CD14-positive monocyte (primary cell): ENCODE data around the gene MYH16. TPM values are rescaled to one million over a fixed set of nuclear protein-coding genes. Genes with fewer than 3 reads are reported as not detected.

Source experiments
- DNase-seq, 3 donors: peaks; one replicate each; pipeline ENCODE4 v3.0.0-alpha.2; 2011 to 2022
- H2AFZ ChIP-seq: 2 replicates; pipeline ENCODE4 v1.6.0; 2012; ENCODE audit warnings: mild to moderate bottlenecking, low read depth, low read length, inconsistent platforms; ENCODE audit not compliant: insufficient read depth, poor library complexity, severe bottlenecking
- H3K27ac ChIP-seq, 2 donors: 1 replicate in 1 of 2; 2 replicates in 1 of 2; pipeline ENCODE4 v1.5.1; 2012 to 2013; ENCODE audit warnings: low read length in 2 of 2, control low read depth in 1 of 2, inconsistent platforms in 1 of 2, low read depth in 1 of 2, mild to moderate bottlenecking in 1 of 2
- H3K27me3 ChIP-seq, 2 donors: one replicate each; pipeline versions ENCODE4 v1.6.0 to v1.6.1; 2011 to 2013; ENCODE audit warnings: low read length in 2 of 2; ENCODE audit not compliant: control insufficient read depth in 2 of 2, insufficient read depth in 2 of 2
- H3K36me3 ChIP-seq, 2 donors: replicated peaks in 1 of 2; 1 replicate in 1 of 2; 2 replicates in 1 of 2; pipeline versions ENCODE4 v1.5.1 to v1.6.1; 2012 to 2013; ENCODE audit warnings: low read length in 2 of 2, control low read depth in 1 of 2, inconsistent platforms in 1 of 2, mild to moderate bottlenecking in 1 of 2; ENCODE audit not compliant: insufficient read depth in 2 of 2, control insufficient read depth in 1 of 2
- H3K4me1 ChIP-seq, 2 donors: 1 replicate in 1 of 2; 2 replicates in 1 of 2; pipeline versions ENCODE4 v1.5.1 to v1.6.1; 2012 to 2013; ENCODE audit warnings: low read length in 2 of 2, control low read depth in 1 of 2, inconsistent platforms in 1 of 2, mild to moderate bottlenecking in 1 of 2, moderate library complexity in 1 of 2; ENCODE audit not compliant: insufficient read depth in 2 of 2, control insufficient read depth in 1 of 2
- H3K4me2 ChIP-seq: replicated peaks from 2 replicates; pipeline ENCODE3; 2012; ENCODE audit warnings: low read length, moderate library complexity, mild to moderate bottlenecking; ENCODE audit not compliant: poor library complexity, severe bottlenecking; ENCODE audit errors: extremely low read depth
- H3K4me3 ChIP-seq, 3 experiments: fragments of 200-600 bp in 1 of 3; sonication (generic) in 1 of 3; replicated peaks in 1 of 3; 1 replicate in 2 of 3; 2 replicates in 1 of 3; pipeline ENCODE4 v1.5.1; 2011 to 2013; ENCODE audit warnings: low read length in 3 of 3, mild to moderate bottlenecking in 3 of 3, control low read depth in 2 of 3, low read depth in 2 of 3, inconsistent platforms in 1 of 3, moderate library complexity in 1 of 3
- H3K79me2 ChIP-seq: 2 replicates; pipeline ENCODE4 v1.6.0; 2012; ENCODE audit warnings: mild to moderate bottlenecking, control low read depth, inconsistent platforms, low read length, moderate library complexity; ENCODE audit not compliant: insufficient read depth
- H3K9ac ChIP-seq: 2 replicates; pipeline ENCODE4 v1.6.0; 2017; ENCODE audit warnings: low read length, mild to moderate bottlenecking; ENCODE audit not compliant: insufficient read depth, poor library complexity, severe bottlenecking
- H3K9me3 ChIP-seq, 2 donors: replicated peaks in 1 of 2; 1 replicate in 1 of 2; 2 replicates in 1 of 2; pipeline versions ENCODE4 v1.5.1 to v1.6.1; 2012 to 2013; ENCODE audit warnings: low read length in 2 of 2, control low read depth in 1 of 2; ENCODE audit not compliant: control insufficient read depth in 1 of 2, insufficient read depth in 1 of 2
- H4K20me1 ChIP-seq: 2 replicates; pipeline ENCODE4 v1.6.0; 2012; ENCODE audit warnings: mild to moderate bottlenecking, low read length, control low read depth, moderate library complexity; ENCODE audit not compliant: insufficient read depth
- H3K27ac Mint-ChIP-seq, 7 donors: one replicate each; pipeline ENCODE4 v1.8.0; 2020; ENCODE audit warnings: mild to moderate bottlenecking in 7 of 7, mixed read lengths in 7 of 7, moderate library complexity in 6 of 7, inconsistent platforms in 2 of 7
- H3K27me3 Mint-ChIP-seq, 3 donors: one replicate each; pipeline ENCODE4 v1.8.0; 2021 to 2022; ENCODE audit warnings: low read depth in 3 of 3, mild to moderate bottlenecking in 3 of 3, mixed read lengths in 3 of 3, moderate library complexity in 3 of 3, inconsistent platforms in 1 of 3
- H3K36me3 Mint-ChIP-seq, 2 donors: one replicate each; pipeline ENCODE4 v1.8.0; 2020; ENCODE audit warnings: mixed read lengths in 2 of 2, inconsistent platforms in 1 of 2, mild to moderate bottlenecking in 1 of 2
- H3K4me1 Mint-ChIP-seq: one replicate; pipeline ENCODE4 v1.8.0; 2020; ENCODE audit warnings: mild to moderate bottlenecking, mixed read lengths
- H3K4me3 Mint-ChIP-seq, 2 donors: one replicate each; pipeline ENCODE4 v1.8.0; 2020; ENCODE audit warnings: mild to moderate bottlenecking in 2 of 2, mixed read lengths in 2 of 2, moderate library complexity in 1 of 2
- H3K9me3 Mint-ChIP-seq, 7 donors: one replicate each; pipeline ENCODE4 v1.8.0; 2020 to 2022; ENCODE audit warnings: mixed read lengths in 7 of 7, mild to moderate bottlenecking in 6 of 7, moderate library complexity in 6 of 7, inconsistent platforms in 2 of 7
- WGBS: methylation state at CpG from one replicate; pipeline ENCODE4 v1.1.5; 2013; ENCODE audit warnings: missing lambda C conversion rate; ENCODE audit not compliant: insufficient coverage; 5-methylcytosine and 5-hydroxymethylcytosine counted together
- intact Hi-C, 2 donors: fragments of 100-400 bp; cut with micrococcal nuclease; formaldehyde crosslinking; loops; one replicate each; pipeline versions ENCODE4 v1.15.0 to v1.15.1; 2023
- polyA plus RNA-seq, 3 donors: library from polyadenylated mRNA; depleted of rRNA in 1 of 3; unstranded in 2 of 3; stranded (reverse) in 1 of 3; fragments of 300-500 nt in 2 of 3; fragments of >200 nt in 1 of 3; fragmentation: Illumina TruSeq in 2 of 3; gene quantifications; 1 replicate in 2 of 3; 2 replicates in 1 of 3; pipeline ENCODE4 v1.2.3, GENCODE V29; 2012 to 2021
- TF ChIP-seq, protein P1 (sequence below): fragments of 200-600 bp; IDR thresholded peaks from one replicate; pipeline ENCODE4 v1.8.0; 2022; ENCODE audit warnings: antibody characterized with exemption, mild to moderate bottlenecking

The MYH16 gene
- polyA plus RNA-seq, 3 donors, result not detected

GRCh38 chr7:99290980-99291607 is 18.5 kb downstream of the MYH16 start:
- H2AFZ ChIP-seq, result no peak overlapping the region

GRCh38 chr7:99292127-99292526 is 19.5 kb downstream of the MYH16 start:
- Histone ChIP-seq H3K27ac (no peak overlapping the region), H3K36me3 (no peaks in the 10 kb centered on the region), H4K20me1 (no peaks in the 10 kb centered on the region), H2AFZ (no peak overlapping the region), H3K4me1 (no peaks in the 10 kb centered on the region), H3K9me3 (no peaks in the 10 kb centered on the region), H3K79me2 (no peaks in the 10 kb centered on the region), H3K9ac (no peak overlapping the region), H3K27me3 (no peaks in the 10 kb centered on the region), H3K4me3 (no peak overlapping the region), H3K4me2 (no peak overlapping the region)
- 94% methylated on average over 12 of the region's 14 CpGs for WGBS
- no peak for DNase-seq
- TF ChIP-seq, protein P1, sequence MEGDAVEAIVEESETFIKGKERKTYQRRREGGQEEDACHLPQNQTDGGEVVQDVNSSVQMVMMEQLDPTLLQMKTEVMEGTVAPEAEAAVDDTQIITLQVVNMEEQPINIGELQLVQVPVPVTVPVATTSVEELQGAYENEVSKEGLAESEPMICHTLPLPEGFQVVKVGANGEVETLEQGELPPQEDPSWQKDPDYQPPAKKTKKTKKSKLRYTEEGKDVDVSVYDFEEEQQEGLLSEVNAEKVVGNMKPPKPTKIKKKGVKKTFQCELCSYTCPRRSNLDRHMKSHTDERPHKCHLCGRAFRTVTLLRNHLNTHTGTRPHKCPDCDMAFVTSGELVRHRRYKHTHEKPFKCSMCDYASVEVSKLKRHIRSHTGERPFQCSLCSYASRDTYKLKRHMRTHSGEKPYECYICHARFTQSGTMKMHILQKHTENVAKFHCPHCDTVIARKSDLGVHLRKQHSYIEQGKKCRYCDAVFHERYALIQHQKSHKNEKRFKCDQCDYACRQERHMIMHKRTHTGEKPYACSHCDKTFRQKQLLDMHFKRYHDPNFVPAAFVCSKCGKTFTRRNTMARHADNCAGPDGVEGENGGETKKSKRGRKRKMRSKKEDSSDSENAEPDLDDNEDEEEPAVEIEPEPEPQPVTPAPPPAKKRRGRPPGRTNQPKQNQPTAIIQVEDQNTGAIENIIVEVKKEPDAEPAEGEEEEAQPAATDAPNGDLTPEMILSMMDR, result no peak
- intact Hi-C loops, result no loop called here
- H3K36me3 Mint-ChIP-seq, result no peaks in the 10 kb centered on the region
- H3K4me1 Mint-ChIP-seq, result peaks cover 3% of the 10 kb centered on the region
- no peak overlapping the region for H3K4me3 Mint-ChIP-seq
- H3K27ac Mint-ChIP-seq, result no peak overlapping the region
- H3K9me3 Mint-ChIP-seq, result no peaks in the 10 kb centered on the region
- H3K27me3 Mint-ChIP-seq, result peaks cover 0 to 3% (median 1%) of the 10 kb centered on the region in 3 donors

More at GRCh38 chr7:99290980-99291607, 18.5 kb downstream of the MYH16 start:
- no peak overlapping the region for H3K4me3 Mint-ChIP-seq
- H3K27ac ChIP-seq, result no peak overlapping the region
- H3K4me1 Mint-ChIP-seq, result no peaks in the 10 kb centered on the region
- H3K36me3 Mint-ChIP-seq, result no peaks in the 10 kb centered on the region
- H3K27me3 Mint-ChIP-seq, result peaks cover 0 to 3% (median 1%) of the 10 kb centered on the region in 3 donors
- no peak overlapping the region for H3K9ac ChIP-seq
- intact Hi-C loops, result no loop called here
- DNase-seq, result no peak
- H3K9me3 Mint-ChIP-seq, result no peaks in the 10 kb centered on the region
- H3K27me3 ChIP-seq, result no peaks in the 10 kb centered on the region
- H4K20me1 ChIP-seq, result no peaks in the 10 kb centered on the region
- H3K4me1 ChIP-seq, result no peaks in the 10 kb centered on the region
- no peak overlapping the region for H3K27ac Mint-ChIP-seq
- H3K9me3 ChIP-seq, result no peaks in the 10 kb centered on the region
- TF ChIP-seq, protein P1, result no peak
- no peak overlapping the region for H3K4me2 ChIP-seq
- WGBS, result 96% methylated on average over 4 of the region's 10 CpGs
- no peak overlapping the region for H3K4me3 ChIP-seq
- no peaks in the 10 kb centered on the region for H3K79me2 ChIP-seq
- H3K36me3 ChIP-seq, result no peaks in the 10 kb centered on the region
